GM12873 (cell line): ENCODE data around the gene ASTN2.

Experiments used
- TF ChIP-seq, protein P1 (sequence below): IDR thresholded peaks from 2 replicates; pipeline ENCODE4 v1.5.1; 2012; ENCODE audit warnings: low read depth, mild to moderate bottlenecking, moderate library complexity, low read length, control low read depth; ENCODE audit not compliant: insufficient read depth; ENCODE audit errors: missing control alignments

The ASTN2 gene

DNA sequence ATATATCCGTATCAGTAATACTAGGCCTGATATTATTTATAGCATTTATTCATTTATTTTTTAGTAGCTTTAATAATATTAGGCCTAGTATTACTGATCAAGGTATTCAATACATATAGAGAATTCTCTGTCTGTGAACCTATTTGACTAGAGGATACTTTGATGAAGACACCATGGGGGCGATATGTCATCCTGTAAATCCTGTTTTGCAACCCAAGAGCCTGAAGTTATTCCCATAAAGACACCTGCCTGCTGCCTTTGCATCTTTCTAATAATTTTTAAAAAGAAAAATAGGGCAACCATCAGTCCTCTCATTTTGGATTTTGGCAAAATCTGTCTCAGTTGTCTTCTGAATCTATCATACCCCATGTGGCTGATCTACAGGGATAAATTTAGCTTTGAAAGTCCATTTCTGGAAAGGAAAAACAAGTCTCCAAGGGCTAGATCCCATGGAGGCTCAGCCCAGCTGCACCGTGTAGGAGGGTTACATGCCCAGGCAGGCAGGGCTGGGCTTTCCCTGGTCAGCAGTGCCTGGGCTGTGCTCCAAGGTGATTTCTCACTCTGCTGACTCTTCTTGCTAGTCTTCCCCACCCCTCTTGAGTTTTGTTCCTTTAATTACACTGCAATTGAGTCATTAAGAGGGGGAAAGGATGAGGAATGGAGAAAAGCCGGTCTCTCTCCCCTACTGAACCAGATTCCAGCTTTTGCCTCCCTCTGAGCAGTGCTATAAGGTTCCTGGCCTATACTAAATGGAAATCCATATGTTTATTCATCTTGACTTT, 558.8 kb downstream of the ASTN2 start:
- TF ChIP-seq, protein P1, sequence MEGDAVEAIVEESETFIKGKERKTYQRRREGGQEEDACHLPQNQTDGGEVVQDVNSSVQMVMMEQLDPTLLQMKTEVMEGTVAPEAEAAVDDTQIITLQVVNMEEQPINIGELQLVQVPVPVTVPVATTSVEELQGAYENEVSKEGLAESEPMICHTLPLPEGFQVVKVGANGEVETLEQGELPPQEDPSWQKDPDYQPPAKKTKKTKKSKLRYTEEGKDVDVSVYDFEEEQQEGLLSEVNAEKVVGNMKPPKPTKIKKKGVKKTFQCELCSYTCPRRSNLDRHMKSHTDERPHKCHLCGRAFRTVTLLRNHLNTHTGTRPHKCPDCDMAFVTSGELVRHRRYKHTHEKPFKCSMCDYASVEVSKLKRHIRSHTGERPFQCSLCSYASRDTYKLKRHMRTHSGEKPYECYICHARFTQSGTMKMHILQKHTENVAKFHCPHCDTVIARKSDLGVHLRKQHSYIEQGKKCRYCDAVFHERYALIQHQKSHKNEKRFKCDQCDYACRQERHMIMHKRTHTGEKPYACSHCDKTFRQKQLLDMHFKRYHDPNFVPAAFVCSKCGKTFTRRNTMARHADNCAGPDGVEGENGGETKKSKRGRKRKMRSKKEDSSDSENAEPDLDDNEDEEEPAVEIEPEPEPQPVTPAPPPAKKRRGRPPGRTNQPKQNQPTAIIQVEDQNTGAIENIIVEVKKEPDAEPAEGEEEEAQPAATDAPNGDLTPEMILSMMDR: no peak

DNA sequence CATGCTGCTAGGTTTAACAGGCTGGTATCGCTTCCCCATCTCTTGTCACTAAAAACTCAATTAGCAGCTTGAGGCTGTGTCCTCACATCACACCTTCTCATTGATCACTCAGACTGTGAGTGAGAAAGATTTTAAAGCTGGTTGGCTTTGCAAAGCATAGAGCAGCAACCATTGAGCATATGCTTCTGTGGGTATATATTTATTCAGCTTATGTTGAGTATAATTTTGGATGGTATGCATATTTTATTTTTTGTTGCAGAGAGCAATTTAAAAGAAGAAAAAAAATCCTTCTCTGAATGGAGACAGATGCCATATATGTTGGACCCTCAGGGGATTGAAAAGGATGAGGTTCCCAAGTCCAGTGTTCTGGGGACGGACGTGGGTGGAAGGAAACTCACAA, 565.1 kb downstream of the ASTN2 start:
- TF ChIP-seq, protein P1: no peak

DNA sequence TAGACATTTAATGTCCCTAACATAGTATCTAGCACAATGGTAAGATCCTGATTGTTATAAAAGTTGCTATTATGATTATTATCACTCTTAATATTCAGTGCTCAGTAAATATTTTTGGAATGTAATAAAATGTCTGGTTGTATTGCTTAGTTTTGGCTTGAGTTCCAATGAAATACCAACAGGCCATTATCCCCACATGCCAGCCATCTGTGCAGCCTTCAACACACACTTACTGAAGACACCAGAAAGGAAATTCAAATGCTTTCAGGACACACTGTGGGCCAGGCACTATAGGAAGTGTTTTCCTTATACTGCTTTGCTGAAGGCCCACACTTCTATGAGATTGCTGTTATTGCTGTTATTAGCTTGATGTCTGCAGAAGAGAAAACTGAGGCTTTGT, 570.2 kb downstream of the ASTN2 start:
- TF ChIP-seq, protein P1: no peak

DNA sequence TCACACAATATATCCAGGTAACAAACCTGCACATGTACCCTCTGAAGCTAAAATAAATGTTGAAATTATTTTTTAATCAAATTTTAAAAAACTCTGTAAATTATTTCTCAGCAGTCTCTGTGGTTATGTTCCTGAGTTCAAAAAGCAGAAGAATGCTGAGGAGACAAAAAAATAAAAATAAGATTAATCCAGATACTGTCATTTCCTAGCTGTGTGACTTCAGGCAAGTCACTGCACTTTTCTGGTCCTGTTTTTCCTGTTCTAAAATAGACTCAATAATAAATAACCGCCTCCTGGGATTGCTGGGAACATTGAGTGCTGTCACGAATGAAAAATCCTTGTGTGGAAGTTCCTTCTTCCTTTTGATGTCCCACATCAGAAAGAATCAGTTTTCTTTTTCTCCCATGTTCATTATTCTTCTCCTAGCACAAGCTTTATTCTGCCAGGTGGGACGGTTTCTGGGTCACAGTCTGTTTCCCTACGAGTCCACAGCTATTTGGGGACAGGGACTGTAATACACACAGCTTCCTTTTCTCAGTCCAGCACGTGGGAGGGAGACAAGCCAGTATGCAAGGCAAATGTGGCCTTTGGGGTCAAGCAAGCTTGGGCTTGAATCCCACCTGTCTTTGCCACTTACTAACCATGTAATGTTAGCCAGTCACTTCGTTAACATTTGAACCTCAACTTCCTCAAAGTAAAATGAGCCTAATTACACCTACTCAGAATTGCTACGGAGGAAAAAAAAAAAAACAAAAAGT, 570.8 kb downstream of the ASTN2 start:
- TF ChIP-seq, protein P1: no peak

DNA sequence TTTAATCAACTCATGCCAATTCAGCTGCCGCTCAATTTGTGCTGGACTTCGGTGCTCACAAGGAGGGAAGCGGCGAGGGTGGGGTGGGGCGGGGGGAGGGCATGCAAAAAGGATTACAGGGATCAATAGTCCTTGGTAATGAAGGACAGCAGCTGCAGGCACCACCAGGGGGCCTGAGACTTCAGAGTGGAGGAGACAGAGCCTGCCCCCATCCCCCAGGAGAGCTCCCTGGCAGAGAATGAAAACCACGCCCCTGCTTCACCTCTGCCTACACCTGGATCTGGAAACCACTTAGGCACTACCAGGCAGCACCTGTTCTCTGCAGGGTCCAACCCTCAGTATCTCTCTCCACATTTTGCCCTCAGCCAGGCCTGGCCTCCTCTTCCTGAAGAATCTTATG, 572.2 kb downstream of the ASTN2 start:
- TF ChIP-seq, protein P1: peak; percentile 29

DNA sequence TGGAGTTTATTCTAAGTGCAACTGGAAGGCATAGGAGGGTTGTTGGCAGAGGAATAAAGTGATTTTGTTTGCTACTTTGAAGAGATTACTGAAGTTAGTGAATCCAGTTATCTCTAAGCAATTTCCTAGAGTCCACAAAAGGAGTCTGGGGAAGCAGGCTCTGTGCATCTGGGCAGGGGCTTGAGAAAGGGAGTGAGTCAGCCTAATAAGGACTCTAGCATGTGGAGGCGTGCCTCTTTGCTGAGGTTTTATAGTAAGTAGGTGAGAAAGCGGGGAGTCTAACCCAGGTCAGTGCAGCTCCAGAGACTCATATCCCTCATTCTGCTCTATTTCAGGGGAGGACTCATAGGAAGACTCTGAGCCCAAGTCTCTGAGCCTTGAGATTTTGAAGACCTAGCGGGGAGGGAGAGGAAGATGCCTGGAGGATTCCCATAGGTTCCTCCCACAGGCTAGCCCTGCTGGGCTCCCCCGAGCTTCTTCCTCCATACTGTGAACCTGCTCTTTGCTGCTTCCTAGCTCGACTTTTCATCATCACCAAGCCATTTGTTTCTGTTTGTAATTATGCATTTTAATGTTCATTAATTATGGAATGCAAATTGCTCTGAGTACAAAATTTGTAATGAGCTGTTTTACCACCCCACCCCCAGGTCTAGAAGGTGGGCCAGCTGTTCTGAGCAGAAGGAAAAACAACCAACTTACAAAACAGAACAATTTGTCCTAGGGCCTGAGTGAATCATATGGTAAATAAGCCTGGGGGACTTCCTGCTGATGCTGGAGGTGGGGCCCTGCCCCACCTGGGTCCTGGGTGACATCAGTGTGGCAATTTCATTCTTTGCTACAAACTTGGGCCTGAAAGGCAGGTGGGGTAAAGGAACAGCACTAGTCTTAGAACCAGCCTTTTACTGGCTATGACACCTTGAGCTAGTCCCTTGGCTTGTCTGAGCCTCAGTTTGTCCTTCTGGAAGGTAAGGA, 577.6 kb downstream of the ASTN2 start:
- TF ChIP-seq, protein P1: no peak
